ENCODE data around the gene ARFGEF2.

DNA sequence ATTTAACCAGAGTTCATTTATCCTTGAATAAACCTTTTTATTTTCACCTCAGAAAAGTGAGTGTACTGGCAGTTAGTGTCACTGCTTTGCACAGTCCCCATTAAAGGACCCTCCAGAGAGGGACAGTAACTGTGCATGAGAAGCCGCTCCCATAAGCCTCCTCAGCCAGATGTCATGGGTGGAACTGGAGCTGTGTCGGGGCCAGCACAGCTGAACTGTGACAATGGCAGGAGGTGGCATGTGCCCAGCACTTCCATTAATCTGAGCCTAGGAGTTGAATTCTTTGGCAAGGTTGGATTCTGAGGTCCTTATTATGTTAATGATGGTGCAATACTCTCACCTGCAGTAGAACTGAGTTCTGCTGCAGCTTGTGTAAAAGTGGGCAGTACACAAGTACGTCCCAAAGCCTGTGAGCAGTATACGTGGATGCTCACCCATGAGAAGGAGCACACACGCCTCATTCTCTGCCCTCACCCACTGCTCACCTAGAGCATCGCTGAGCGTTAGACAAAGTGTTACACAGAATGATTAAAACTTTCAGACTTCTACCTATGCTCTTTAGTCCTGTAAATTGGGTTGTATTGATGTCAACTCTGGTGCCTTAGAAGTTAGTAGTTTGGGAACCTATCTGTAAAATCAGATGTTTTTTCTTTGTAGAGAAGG, 112.7 kb downstream of the ARFGEF2 start:
- TF ChIP-seq, protein P1, sequence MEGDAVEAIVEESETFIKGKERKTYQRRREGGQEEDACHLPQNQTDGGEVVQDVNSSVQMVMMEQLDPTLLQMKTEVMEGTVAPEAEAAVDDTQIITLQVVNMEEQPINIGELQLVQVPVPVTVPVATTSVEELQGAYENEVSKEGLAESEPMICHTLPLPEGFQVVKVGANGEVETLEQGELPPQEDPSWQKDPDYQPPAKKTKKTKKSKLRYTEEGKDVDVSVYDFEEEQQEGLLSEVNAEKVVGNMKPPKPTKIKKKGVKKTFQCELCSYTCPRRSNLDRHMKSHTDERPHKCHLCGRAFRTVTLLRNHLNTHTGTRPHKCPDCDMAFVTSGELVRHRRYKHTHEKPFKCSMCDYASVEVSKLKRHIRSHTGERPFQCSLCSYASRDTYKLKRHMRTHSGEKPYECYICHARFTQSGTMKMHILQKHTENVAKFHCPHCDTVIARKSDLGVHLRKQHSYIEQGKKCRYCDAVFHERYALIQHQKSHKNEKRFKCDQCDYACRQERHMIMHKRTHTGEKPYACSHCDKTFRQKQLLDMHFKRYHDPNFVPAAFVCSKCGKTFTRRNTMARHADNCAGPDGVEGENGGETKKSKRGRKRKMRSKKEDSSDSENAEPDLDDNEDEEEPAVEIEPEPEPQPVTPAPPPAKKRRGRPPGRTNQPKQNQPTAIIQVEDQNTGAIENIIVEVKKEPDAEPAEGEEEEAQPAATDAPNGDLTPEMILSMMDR (IDR thresholded peaks at IDR 0.05): no peak
- TF ChIP-seq POLR2A (IDR thresholded peaks at IDR 0.05) (no peak), POLR2AphosphoS5 (IDR thresholded peaks at IDR 0.05) (no peak)
